HepG2 (cell line): ENCODE results near the gene TAF1C. TPM values are rescaled to one million over a fixed set of nuclear protein-coding genes. Genes with fewer than 3 reads are reported as not detected.
A peak's percentile ranks its signal among the peaks of the same experiment; 100 is the strongest.

Experiments used
- CBFB ChIP-seq: sonication (generic); formaldehyde crosslinking; IDR thresholded peaks from 2 replicates; pipeline ENCODE4 v1.4.0; 2020; ENCODE audit warnings: missing genetic modification reagents
- ESRRA ChIP-seq: sonication (generic); formaldehyde crosslinking; IDR thresholded peaks from 2 replicates; pipeline ENCODE4 v1.5.1; 2020; ENCODE audit warnings: mild to moderate bottlenecking, low read depth, missing genetic modification reagents
- FLYWCH1 ChIP-seq: sonication (generic); formaldehyde crosslinking; IDR thresholded peaks from 2 replicates; pipeline ENCODE4 v1.8.1; 2023; ENCODE audit warnings: mild to moderate bottlenecking, missing genetic modification reagents
- FOXK1 ChIP-seq: sonication (generic); formaldehyde crosslinking; IDR thresholded peaks from 2 replicates; pipeline ENCODE4 v1.4.0; 2020; ENCODE audit warnings: low read depth, missing genetic modification reagents, borderline replicate concordance
- KDM4B ChIP-seq: sonication (generic); formaldehyde crosslinking; IDR thresholded peaks from 2 replicates; pipeline ENCODE4 v1.4.0; 2020; ENCODE audit warnings: missing genetic modification reagents
- MEIS1 ChIP-seq: sonication (generic); formaldehyde crosslinking; IDR thresholded peaks from 2 replicates; pipeline ENCODE4 v1.9.0; 2021; ENCODE audit warnings: mild to moderate bottlenecking, missing genetic modification reagents, moderate library complexity, borderline replicate concordance
- TBX3 ChIP-seq: fragments of 450-650 bp; IDR thresholded peaks from 2 replicates; pipeline ENCODE4 v1.6.1; 2017; ENCODE audit warnings: antibody characterized with exemption, mild to moderate bottlenecking, inconsistent platforms, borderline replicate concordance
- ZBTB21 ChIP-seq: sonication (generic); formaldehyde crosslinking; IDR thresholded peaks from 2 replicates; pipeline ENCODE4 v1.4.0; 2020; ENCODE audit warnings: missing genetic modification reagents
- ZFX ChIP-seq: sonication (generic); formaldehyde crosslinking; IDR thresholded peaks from 2 replicates; pipeline ENCODE4 v1.4.0; 2020; ENCODE audit warnings: mild to moderate bottlenecking, low read depth, missing genetic modification reagents, moderate library complexity
- ZNF264 ChIP-seq: sonication (generic); formaldehyde crosslinking; IDR thresholded peaks from 2 replicates; pipeline ENCODE4 v1.4.0; 2020; ENCODE audit warnings: missing genetic modification reagents
- ZNF652 ChIP-seq: IDR thresholded peaks from 2 replicates; pipeline ENCODE4 v1.6.1; 2016; ENCODE audit warnings: low read depth, borderline replicate concordance
- polyA plus RNA-seq, 8 experiments: library from polyadenylated mRNA; depleted of rRNA in 3 of 8; stranded (reverse) in 7 of 8; unstranded in 1 of 8; fragments of >200 nt; fragmentation: Illumina TruSeq in 4 of 8; extraction: Trizol in 4 of 8; gene quantifications; 2 replicates each; pipeline versions ENCODE4 v1.2.1 to v1.2.3, GENCODE V29; 2011 to 2016; ENCODE audit warnings: low read depth in 4 of 8, missing spikeins in 1 of 8, mixed read lengths in 1 of 8; ENCODE audit not compliant: insufficient read depth in 1 of 8
- total RNA-seq, 5 experiments: library from RNA; depleted of rRNA; stranded (reverse); fragments of >200 nt; fragmentation: Illumina TruSeq; extraction: Trizol; gene quantifications; 2 replicates each; pipeline ENCODE4 v1.2.3, GENCODE V29; 2016; ENCODE audit warnings: low read depth in 1 of 5
- TF ChIP-seq, protein P1 (sequence below), 2 experiments: fragments of 450-650 bp in 1 of 2; sonication (generic) in 1 of 2; formaldehyde crosslinking in 1 of 2; IDR thresholded peaks; 2 replicates each; pipeline versions ENCODE4 v1.6.1 to v1.8.0; 2016 to 2022; ENCODE audit warnings: antibody characterized with exemption in 1 of 2, mild to moderate bottlenecking in 1 of 2, missing genetic modification reagents in 1 of 2
- TF ChIP-seq, protein P2 (sequence below): IDR thresholded peaks from 2 replicates; pipeline ENCODE4 v1.6.1; 2016; ENCODE audit warnings: mild to moderate bottlenecking, missing biosample characterization, missing genetic modification reagents
- TF ChIP-seq, protein P3 (sequence below): sonication (generic); formaldehyde crosslinking; IDR thresholded peaks from 2 replicates; pipeline ENCODE4 v1.4.0; 2020; ENCODE audit warnings: missing genetic modification reagents

The TAF1C gene
- total and polyA plus RNA-seq, 2 of the 13 experiments (the other 11 are each of a cell fraction or from before 2014, with no cell fraction given) = 15.6 to 20.8 TPM

DNA sequence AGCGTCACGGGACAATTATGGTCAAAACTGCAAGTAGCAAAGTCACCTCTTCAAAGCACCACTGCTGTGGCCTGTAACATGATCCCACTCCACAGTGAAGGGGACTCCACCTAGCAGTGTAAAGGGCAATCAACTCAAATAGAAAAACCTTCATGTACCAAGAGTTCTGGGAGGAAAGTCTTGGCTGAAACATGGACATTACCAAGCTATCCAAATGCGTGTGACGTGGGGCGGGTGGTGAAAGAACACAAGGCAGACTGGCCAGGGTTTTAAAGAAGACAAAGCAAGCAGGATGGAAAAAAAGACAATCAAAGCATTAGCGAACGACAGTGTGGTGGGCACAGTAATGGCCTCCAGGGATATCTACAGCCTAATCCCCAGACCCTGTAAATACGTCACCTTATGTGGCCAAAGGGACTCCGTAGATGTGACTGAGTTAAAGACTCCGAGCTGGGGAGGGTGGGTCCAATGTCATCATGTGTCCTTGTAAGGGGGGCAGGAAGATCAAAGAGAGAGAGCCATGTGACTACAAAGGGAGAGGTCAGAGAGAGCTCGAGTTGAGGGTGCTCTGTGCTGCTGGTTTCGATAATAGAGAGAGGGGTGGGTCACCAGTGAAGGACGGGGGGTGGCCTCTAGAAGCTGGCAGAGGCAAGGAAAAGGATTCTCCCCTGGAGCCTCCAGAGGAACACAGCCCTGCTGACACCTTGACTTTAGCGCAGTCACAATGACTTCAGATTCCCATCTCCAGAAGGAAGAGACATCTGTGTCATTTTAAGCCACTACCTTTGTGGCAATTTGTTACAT lies 47.8 kb downstream of the TAF1C start (continued):
- TF ChIP-seq, protein P1, sequence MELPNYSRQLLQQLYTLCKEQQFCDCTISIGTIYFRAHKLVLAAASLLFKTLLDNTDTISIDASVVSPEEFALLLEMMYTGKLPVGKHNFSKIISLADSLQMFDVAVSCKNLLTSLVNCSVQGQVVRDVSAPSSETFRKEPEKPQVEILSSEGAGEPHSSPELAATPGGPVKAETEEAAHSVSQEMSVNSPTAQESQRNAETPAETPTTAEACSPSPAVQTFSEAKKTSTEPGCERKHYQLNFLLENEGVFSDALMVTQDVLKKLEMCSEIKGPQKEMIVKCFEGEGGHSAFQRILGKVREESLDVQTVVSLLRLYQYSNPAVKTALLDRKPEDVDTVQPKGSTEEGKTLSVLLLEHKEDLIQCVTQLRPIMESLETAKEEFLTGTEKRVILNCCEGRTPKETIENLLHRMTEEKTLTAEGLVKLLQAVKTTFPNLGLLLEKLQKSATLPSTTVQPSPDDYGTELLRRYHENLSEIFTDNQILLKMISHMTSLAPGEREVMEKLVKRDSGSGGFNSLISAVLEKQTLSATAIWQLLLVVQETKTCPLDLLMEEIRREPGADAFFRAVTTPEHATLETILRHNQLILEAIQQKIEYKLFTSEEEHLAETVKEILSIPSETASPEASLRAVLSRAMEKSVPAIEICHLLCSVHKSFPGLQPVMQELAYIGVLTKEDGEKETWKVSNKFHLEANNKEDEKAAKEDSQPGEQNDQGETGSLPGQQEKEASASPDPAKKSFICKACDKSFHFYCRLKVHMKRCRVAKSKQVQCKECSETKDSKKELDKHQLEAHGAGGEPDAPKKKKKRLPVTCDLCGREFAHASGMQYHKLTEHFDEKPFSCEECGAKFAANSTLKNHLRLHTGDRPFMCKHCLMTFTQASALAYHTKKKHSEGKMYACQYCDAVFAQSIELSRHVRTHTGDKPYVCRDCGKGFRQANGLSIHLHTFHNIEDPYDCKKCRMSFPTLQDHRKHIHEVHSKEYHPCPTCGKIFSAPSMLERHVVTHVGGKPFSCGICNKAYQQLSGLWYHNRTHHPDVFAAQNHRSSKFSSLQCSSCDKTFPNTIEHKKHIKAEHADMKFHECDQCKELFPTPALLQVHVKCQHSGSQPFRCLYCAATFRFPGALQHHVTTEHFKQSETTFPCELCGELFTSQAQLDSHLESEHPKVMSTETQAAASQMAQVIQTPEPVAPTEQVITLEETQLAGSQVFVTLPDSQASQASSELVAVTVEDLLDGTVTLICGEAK (IDR thresholded peaks at IDR 0.05) = no peak
- TF ChIP-seq, protein P1 (CRISPR knock-in tag; IDR thresholded peaks at IDR 0.05) = no peak
- TF ChIP-seq TBX3 = no peak
- no peak for TF ChIP-seq MEIS1
- TF ChIP-seq FOXK1 (CRISPR knock-in tag) = peak; percentile 72
- TF ChIP-seq FLYWCH1 = no peak
- no peak for TF ChIP-seq CBFB (CRISPR knock-in tag)
- no peak for TF ChIP-seq ZNF652 (CRISPR knock-in tag)
- TF ChIP-seq ESRRA (CRISPR knock-in tag) = peak; percentile 65; the same call in 1 of the 2 replicates
- TF ChIP-seq, protein P2, sequence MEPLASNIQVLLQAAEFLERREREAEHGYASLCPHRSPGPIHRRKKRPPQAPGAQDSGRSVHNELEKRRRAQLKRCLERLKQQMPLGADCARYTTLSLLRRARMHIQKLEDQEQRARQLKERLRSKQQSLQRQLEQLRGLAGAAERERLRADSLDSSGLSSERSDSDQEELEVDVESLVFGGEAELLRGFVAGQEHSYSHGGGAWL = no peak
- peak; percentile 91 for TF ChIP-seq ZBTB21 (CRISPR knock-in tag)
- TF ChIP-seq, protein P3, sequence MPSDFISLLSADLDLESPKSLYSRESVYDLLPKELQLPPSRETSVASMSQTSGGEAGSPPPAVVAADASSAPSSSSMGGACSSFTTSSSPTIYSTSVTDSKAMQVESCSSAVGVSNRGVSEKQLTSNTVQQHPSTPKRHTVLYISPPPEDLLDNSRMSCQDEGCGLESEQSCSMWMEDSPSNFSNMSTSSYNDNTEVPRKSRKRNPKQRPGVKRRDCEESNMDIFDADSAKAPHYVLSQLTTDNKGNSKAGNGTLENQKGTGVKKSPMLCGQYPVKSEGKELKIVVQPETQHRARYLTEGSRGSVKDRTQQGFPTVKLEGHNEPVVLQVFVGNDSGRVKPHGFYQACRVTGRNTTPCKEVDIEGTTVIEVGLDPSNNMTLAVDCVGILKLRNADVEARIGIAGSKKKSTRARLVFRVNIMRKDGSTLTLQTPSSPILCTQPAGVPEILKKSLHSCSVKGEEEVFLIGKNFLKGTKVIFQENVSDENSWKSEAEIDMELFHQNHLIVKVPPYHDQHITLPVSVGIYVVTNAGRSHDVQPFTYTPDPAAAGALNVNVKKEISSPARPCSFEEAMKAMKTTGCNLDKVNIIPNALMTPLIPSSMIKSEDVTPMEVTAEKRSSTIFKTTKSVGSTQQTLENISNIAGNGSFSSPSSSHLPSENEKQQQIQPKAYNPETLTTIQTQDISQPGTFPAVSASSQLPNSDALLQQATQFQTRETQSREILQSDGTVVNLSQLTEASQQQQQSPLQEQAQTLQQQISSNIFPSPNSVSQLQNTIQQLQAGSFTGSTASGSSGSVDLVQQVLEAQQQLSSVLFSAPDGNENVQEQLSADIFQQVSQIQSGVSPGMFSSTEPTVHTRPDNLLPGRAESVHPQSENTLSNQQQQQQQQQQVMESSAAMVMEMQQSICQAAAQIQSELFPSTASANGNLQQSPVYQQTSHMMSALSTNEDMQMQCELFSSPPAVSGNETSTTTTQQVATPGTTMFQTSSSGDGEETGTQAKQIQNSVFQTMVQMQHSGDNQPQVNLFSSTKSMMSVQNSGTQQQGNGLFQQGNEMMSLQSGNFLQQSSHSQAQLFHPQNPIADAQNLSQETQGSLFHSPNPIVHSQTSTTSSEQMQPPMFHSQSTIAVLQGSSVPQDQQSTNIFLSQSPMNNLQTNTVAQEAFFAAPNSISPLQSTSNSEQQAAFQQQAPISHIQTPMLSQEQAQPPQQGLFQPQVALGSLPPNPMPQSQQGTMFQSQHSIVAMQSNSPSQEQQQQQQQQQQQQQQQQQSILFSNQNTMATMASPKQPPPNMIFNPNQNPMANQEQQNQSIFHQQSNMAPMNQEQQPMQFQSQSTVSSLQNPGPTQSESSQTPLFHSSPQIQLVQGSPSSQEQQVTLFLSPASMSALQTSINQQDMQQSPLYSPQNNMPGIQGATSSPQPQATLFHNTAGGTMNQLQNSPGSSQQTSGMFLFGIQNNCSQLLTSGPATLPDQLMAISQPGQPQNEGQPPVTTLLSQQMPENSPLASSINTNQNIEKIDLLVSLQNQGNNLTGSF (CRISPR knock-in tag) = no peak
- no peak for TF ChIP-seq KDM4B (CRISPR knock-in tag)
- TF ChIP-seq ZFX = peak; percentile 54
- no peak; the same call in 1 of the 2 replicates for TF ChIP-seq ZNF264
